Stomach (tissue), 9 donors: ENCODE data around the gene SLC5A10. TPM values are rescaled to one million over a fixed set of nuclear protein-coding genes. Genes with fewer than 3 reads are reported as not detected.

Experiments
- DNase-seq, 2 donors: peaks; one replicate each; pipeline versions ENCODE4 v3.0.0 to v3.0.0-alpha.2; 2013 to 2019
- H3K27ac ChIP-seq, 5 donors: fragments of 200-600 bp in 4 of 5; sonication (generic) in 4 of 5; one replicate each; pipeline ENCODE4 v1.5.1; 2013 to 2019; ENCODE audit warnings: mild to moderate bottlenecking in 1 of 5, moderate library complexity in 1 of 5
- H3K27me3 ChIP-seq, 3 donors: fragments of 200-600 bp; sonication (generic); one replicate each; pipeline ENCODE4 v1.5.1; 2017 to 2019; ENCODE audit warnings: mixed run types in 1 of 3
- H3K36me3 ChIP-seq, 4 donors: fragments of 200-600 bp; sonication (generic); 1 replicate in 3 of 4; 2 replicates in 1 of 4; pipeline ENCODE4 v1.5.1; 2016 to 2019
- H3K4me1 ChIP-seq, 4 donors: fragments of 200-600 bp; sonication (generic); one replicate each; pipeline ENCODE4 v1.5.1; 2016 to 2019
- H3K4me3 ChIP-seq, 4 donors: fragments of 200-600 bp; sonication (generic) in 3 of 4; one replicate each; pipeline ENCODE4 v1.5.1; 2016 to 2019; ENCODE audit warnings: mild to moderate bottlenecking in 1 of 4
- H3K9me3 ChIP-seq, 4 donors: fragments of 200-600 bp; sonication (generic); one replicate each; pipeline ENCODE4 v1.5.1; 2016 to 2019
- CTCF ChIP-seq, 7 experiments: fragments of 450-650 bp in 4 of 7; fragments of 200-600 bp in 3 of 7; sonication (generic) in 3 of 7; IDR thresholded peaks; one replicate each; pipeline ENCODE4 v1.5.1; 2016 to 2019; ENCODE audit warnings: antibody characterized with exemption in 7 of 7, control low read depth in 2 of 7, mild to moderate bottlenecking in 1 of 7
- EP300 ChIP-seq: sonication (generic); formaldehyde crosslinking; IDR thresholded peaks from one replicate; pipeline ENCODE4 v1.6.1; 2017; ENCODE audit warnings: antibody characterized with exemption
- POLR2A ChIP-seq, 4 donors: fragments of 450-650 bp; IDR thresholded peaks; one replicate each; pipeline ENCODE4 v1.6.1; 2016; ENCODE audit warnings: antibody characterized with exemption in 4 of 4, control low read depth in 2 of 4, mild to moderate bottlenecking in 1 of 4, moderate library complexity in 1 of 4
- POLR2AphosphoS5 ChIP-seq, 3 donors: sonication (generic); formaldehyde crosslinking; IDR thresholded peaks; one replicate each; pipeline ENCODE4 v1.6.1; 2016; ENCODE audit warnings: antibody characterized with exemption in 3 of 3
- WGBS, 5 donors: extraction: QIAGEN DNeasy Blood & Tissue Kit in 3 of 5; methylation state at CpG; one replicate each; pipeline versions ENCODE4 v1.1.5 to v1.1.7; 2013 to 2018; 5-methylcytosine and 5-hydroxymethylcytosine counted together
- intact Hi-C: fragments of 100-400 bp; cut with DNase I; formaldehyde crosslinking; loops from one replicate; pipeline ENCODE4 v1.15.1; 2023; ENCODE audit warnings: low total_unique reads
- polyA plus RNA-seq, 3 donors: library from polyadenylated mRNA; stranded (reverse); fragments of 200-250 nt; gene quantifications; one replicate each; pipeline ENCODE4 v1.2.3, GENCODE V29; 2013
- total RNA-seq, 5 donors: library from RNA; depleted of rRNA; stranded (reverse); fragments of >200 nt; gene quantifications; one replicate each; pipeline versions ENCODE4 v1.1.0 to v1.2.3, GENCODE V29; 2014 to 2016
- donor health status: healthy with polysubstance abuse.
- donor health status: Bipolar disorder and iron deficiency.
- donor health status: healthy.

SLC5A10 gene
- total and polyA plus RNA-seq, 8 donors = 0.06 to 0.46 (median 0.13) TPM; not detected in 5

- intact Hi-C loops = no loop called here
- 83 to 93% (median 91%) methylated on average over 11 of the region's 11 CpGs for WGBS, 5 donors
Measured at GRCh38 chr17:18958611-18959010, 6.6 kb downstream of the SLC5A10 start.

GRCh38 chr17:18959071-18959844, 7.3 kb downstream of the SLC5A10 start:
- peak in 1 of 2 donors; percentile 12 for DNase-seq
- no peaks in the 10 kb centered on the region for H3K9me3 ChIP-seq
- no peaks in the 10 kb centered on the region for H3K27me3 ChIP-seq
- no peak overlapping the region for H3K27ac ChIP-seq
- no peak overlapping the region for H3K4me3 ChIP-seq
- WGBS, 5 donors = 86 to 89% (median 88%) methylated on average over 16 to 22 of the region's 22 CpGs
- TF ChIP-seq POLR2A (IDR thresholded peaks at IDR 0.05) = no peak
- TF ChIP-seq POLR2AphosphoS5 (IDR thresholded peaks at IDR 0.05) = no peak
- no peak for TF ChIP-seq CTCF (IDR thresholded peaks at IDR 0.05)
- no peak for TF ChIP-seq EP300
- intact Hi-C loops = no loop called here
- H3K4me1 ChIP-seq = peaks cover 0 to 3% (median 0%) of the 10 kb centered on the region in 4 donors
- H3K36me3 ChIP-seq = no peaks in the 10 kb centered on the region

More at GRCh38 chr17:18958611-18959010, 6.6 kb downstream of the SLC5A10 start:
- DNase-seq = no peak
- Histone ChIP-seq H3K9me3 (no peaks in the 10 kb centered on the region), H3K27ac (no peak overlapping the region), H3K4me1 (peaks cover 0 to 3% (median 0%) of the 10 kb centered on the region in 4 donors), H3K4me3 (no peak overlapping the region), H3K27me3 (no peaks in the 10 kb centered on the region), H3K36me3 (no peaks in the 10 kb centered on the region)
- TF ChIP-seq CTCF (IDR thresholded peaks at IDR 0.05) (no peak), POLR2A (IDR thresholded peaks at IDR 0.05) (no peak), EP300 (no peak), POLR2AphosphoS5 (IDR thresholded peaks at IDR 0.05) (no peak)

GRCh38 chr17:18959845-18960240, 7.9 kb downstream of the SLC5A10 start:
- 90 to 97% (median 94%) methylated on average over 5 of the region's 5 CpGs for WGBS, 5 donors
- no peak overlapping the region for H3K27ac ChIP-seq
- no peak overlapping the region for H3K4me3 ChIP-seq
- H3K9me3 ChIP-seq = no peaks in the 10 kb centered on the region
- TF ChIP-seq CTCF (IDR thresholded peaks at IDR 0.05) (no peak), POLR2AphosphoS5 (IDR thresholded peaks at IDR 0.05) (no peak), EP300 (no peak), POLR2A (IDR thresholded peaks at IDR 0.05) (no peak)
- intact Hi-C loops = no loop called here
- peaks cover 0 to 3% (median 0%) of the 10 kb centered on the region in 4 donors for H3K4me1 ChIP-seq
- no peak for DNase-seq
- H3K27me3 ChIP-seq = no peaks in the 10 kb centered on the region
- H3K36me3 ChIP-seq = no peaks in the 10 kb centered on the region

GRCh38 chr17:18960241-18960665, 8.3 kb downstream of the SLC5A10 start:
- intact Hi-C loops = no loop called here
- Histone ChIP-seq H3K27ac (no peak overlapping the region), H3K36me3 (no peaks in the 10 kb centered on the region), H3K9me3 (no peaks in the 10 kb centered on the region), H3K4me3 (no peak overlapping the region), H3K4me1 (peaks cover 0 to 3% (median 0%) of the 10 kb centered on the region in 4 donors), H3K27me3 (no peaks in the 10 kb centered on the region)
- 86 to 94% (median 91%) methylated on average over 12 to 15 of the region's 15 CpGs for WGBS, 5 donors
- no peak for DNase-seq
- TF ChIP-seq POLR2A (IDR thresholded peaks at IDR 0.05) (no peak), EP300 (no peak), CTCF (IDR thresholded peaks at IDR 0.05) (no peak), POLR2AphosphoS5 (IDR thresholded peaks at IDR 0.05) (no peak)
